ENCODE data around the gene AK1.

Gene AK1

DNA sequence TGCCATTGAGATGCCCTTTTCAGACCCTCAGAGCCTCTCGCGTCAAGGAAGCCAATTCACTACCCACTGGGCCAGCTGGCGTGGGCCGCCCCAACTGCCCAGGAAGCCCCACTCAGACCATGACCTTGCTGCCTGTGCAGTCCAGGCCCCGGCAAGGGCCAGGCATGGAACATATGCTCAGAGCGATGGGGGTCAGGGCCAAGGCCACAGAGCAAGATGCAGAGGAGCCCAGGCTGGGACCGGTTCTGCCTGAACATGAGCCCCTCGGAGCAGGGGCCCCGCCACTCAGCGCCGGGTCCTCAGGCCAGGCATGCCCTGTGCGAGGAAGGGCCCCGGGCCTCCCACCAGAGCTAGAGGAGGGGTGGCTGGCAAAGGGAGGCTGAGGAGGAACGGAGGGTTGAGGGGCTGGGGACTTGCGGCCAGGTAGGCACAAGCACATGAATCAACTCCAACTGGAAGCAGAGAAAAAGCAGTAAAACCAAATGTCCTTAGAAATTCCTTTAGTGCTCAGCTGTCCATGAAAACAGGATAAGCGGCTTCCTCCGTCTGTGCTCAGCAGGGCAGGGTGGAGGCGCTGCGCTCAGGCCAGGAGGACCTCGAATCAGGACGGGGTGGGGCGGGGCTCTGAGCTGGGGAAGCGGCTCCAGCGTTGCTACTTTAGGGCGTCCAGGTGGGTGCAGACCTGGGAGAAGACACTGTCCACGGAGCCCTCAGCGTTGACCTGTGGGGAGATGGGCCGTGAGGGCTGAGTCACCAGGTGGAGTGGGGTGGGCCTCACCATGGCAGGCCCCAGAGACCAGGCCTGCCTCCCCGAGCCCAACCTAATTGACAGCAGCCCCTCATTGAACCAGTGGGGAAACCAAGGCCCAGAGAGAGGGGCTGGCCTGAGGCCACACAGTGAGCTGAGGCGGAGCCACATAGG is 9.9 kb downstream of the AK1 start:
- H3K4me3 ChIP-seq (ENCODE audit: low read depth, low read length), result no peak overlapping the region
- TF ChIP-seq, protein P1, sequence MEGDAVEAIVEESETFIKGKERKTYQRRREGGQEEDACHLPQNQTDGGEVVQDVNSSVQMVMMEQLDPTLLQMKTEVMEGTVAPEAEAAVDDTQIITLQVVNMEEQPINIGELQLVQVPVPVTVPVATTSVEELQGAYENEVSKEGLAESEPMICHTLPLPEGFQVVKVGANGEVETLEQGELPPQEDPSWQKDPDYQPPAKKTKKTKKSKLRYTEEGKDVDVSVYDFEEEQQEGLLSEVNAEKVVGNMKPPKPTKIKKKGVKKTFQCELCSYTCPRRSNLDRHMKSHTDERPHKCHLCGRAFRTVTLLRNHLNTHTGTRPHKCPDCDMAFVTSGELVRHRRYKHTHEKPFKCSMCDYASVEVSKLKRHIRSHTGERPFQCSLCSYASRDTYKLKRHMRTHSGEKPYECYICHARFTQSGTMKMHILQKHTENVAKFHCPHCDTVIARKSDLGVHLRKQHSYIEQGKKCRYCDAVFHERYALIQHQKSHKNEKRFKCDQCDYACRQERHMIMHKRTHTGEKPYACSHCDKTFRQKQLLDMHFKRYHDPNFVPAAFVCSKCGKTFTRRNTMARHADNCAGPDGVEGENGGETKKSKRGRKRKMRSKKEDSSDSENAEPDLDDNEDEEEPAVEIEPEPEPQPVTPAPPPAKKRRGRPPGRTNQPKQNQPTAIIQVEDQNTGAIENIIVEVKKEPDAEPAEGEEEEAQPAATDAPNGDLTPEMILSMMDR (IDR thresholded peaks at IDR 0.05; ENCODE audit: control insufficient read depth, extremely low read depth, insufficient read depth), result no peak
- no peak for DNase-seq (ENCODE audit: low read depth)

DNA sequence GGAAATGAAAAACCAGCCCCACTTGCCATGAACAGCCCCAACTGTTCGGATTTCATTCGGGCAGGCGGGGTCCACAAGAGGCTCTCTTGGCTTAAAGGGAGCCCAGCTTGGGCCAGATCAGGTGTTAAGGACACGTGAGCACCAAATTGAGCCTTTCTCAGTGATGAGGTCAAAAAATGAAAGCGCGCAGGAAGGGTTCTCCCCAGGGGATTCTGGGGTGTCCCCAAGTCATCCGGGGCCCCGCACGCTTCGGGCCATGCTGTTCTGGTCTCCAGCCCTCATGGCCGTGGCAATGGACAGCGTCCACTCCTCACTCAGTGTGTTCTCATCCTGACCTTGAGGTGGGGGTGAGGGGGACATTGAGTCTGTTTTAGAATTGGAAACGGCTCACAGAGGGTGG is 10.9 kb downstream of the AK1 start:
- TF ChIP-seq, protein P1 (IDR thresholded peaks at IDR 0.05; ENCODE audit: control insufficient read depth, extremely low read depth, insufficient read depth), result no peak
- no peak overlapping the region for H3K4me3 ChIP-seq (ENCODE audit: low read depth, low read length)
- no peak for DNase-seq (ENCODE audit: low read depth)

DNA sequence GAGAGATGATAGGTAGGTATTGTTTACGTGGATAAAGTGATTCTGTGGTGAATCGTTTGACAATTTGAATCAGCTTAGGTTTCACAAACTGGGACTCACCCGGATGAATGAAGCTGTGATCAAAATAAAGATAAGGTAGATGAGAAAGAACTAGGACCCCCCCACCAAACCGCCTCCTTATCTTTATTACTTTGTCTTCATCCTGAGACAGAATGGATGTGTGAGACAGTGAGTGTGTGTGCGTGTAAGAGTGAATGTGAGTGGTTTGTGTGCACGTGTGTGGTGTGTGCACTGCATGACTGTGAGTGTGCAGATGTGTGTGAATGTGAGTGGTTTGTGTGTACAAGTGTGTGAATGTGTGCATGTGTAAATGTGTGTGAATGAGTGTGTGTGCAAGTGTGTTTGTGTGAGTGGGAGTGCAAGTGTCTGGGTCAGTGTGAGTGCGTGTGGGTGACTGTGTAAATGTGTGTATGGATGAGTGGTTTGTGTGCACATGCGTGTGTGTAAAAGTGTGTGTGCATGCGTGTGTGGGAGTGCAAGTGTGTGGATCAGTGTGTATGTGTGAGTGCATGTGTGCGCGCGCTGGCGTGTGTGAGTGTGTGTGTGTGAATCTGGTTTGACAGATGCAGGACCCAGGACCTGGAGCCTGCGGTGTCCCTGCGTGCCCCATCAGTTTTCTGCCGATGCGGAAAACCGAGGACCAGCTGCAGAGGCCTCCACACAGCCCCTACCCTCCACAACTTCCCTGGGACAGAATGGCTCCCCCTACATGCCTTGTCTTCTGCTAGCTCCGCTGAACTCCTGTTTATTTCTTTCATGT is 11.6 kb downstream of the AK1 start:
- TF ChIP-seq, protein P1 (IDR thresholded peaks at IDR 0.05; ENCODE audit: control insufficient read depth, extremely low read depth, insufficient read depth), result no peak
- H3K4me3 ChIP-seq (ENCODE audit: low read depth, low read length), result no peak overlapping the region
- no peak for DNase-seq (ENCODE audit: low read depth)

DNA sequence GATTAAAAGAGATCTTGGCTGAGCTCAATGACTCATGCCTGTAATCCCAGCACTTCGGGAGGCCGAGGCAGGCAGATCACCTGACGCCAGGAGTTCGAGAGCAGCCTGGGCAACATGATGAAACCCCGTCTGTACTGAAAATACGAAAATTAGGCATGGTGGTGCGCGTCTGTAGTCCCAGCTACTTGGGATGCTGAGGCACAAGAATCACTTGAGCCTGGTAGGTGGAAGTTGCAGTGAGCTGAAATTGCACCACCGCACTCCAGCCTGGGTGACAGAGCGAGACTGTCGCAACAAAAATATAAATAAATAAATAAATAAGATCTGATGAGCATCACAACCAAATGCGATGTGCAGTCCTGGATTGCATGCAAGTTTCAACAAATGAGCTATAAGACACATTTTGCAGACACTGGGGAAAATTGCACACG is 14.3 kb downstream of the AK1 start:
- no peak for DNase-seq (ENCODE audit: low read depth)
- no peak overlapping the region for H3K4me3 ChIP-seq (ENCODE audit: low read depth, low read length)
- TF ChIP-seq, protein P1 (IDR thresholded peaks at IDR 0.05; ENCODE audit: control insufficient read depth, extremely low read depth, insufficient read depth), result no peak

DNA sequence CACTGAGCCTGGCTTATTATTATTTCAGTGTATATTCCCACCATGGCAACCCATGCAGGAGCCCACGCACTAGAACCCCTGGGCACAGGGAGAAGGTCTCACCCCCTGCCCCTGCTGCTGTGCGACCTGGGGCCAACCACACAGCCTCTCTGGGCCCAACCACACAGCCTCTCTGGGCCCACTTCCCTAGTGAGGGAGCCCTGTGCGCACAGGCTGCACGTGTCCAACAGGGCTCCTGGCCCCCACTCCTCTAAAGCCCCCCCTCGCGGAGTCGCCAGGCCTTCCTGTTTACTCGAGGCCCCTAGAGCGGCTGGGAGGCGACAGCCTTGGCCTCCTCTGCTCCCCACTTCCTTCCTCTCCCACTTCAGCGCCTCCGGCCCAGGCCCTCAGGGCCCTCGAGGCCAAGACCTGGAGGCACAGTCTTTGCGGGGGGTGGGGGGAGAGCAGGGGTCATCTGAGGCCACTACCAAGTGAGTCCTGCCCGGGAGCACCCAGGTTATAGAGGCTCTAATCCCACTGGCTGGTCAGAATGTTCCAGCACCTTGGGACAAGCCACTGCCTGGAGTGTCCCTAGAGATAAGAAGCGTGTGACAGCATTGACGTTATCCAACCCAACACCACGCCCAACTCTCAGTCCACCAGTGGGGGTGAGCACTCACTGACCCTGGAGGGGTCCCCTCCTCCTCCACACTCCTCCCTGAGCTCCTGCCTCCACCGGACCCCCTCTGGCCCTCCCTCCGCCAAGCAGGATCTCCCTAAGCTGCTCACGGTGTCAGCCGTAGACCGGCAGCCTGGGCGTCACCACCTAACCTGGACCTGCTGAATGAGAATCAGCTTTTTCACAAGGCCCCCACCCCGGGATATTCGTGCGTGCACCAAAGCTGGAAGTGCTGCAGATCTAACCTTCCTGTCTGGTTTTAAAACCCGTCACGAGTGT is 15.1 kb downstream of the AK1 start:
- DNase-seq (ENCODE audit: low read depth), result no peak
- H3K4me3 ChIP-seq (ENCODE audit: low read depth, low read length), result no peak overlapping the region
- TF ChIP-seq, protein P1 (IDR thresholded peaks at IDR 0.05; ENCODE audit: control insufficient read depth, extremely low read depth, insufficient read depth), result no peak

DNA sequence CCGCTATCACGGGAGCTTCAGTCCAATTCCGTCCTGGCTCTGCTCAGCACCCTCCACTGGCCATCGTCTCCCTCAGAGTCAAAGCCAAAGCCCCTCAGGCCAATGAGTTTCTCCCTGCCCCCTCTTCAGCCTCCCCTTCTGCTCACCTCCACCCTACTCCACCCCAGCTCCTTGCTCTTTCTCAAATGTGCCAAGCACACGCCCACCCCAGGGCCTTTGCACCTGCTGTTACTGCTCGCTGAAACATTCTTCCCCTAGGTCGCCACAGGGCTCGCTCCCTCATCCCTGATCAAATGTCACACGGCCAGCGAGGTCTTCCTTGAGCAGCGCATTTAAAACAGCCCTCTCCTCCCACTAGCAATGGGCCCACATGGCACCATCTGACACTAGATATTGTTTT is 16.7 kb downstream of the AK1 start:
- H3K4me3 ChIP-seq (ENCODE audit: low read depth, low read length), result no peak overlapping the region
- TF ChIP-seq, protein P1 (IDR thresholded peaks at IDR 0.05; ENCODE audit: control insufficient read depth, extremely low read depth, insufficient read depth), result no peak
- DNase-seq (ENCODE audit: low read depth), result no peak
